D721Med (cell line): ENCODE measurements around the gene STX3.

Experiments used
- DNase-seq: peaks from one replicate; pipeline ENCODE4 v3.0.0; 2011; ENCODE audit warnings: low spot score; ENCODE audit not compliant: insufficient read length
- FAIRE-seq: peaks from 2 replicates; lab custom pipeline; 2011; peaks lifted over from hg19 to GRCh38; lab: Jason Lieb, UNC
- TF ChIP-seq, protein P1 (sequence below): IDR thresholded peaks from 2 replicates; pipeline ENCODE4 v1.5.1; 2012; ENCODE audit warnings: mild to moderate bottlenecking, control low read depth; ENCODE audit not compliant: insufficient read depth; ENCODE audit errors: missing control alignments

The STX3 gene

DNA sequence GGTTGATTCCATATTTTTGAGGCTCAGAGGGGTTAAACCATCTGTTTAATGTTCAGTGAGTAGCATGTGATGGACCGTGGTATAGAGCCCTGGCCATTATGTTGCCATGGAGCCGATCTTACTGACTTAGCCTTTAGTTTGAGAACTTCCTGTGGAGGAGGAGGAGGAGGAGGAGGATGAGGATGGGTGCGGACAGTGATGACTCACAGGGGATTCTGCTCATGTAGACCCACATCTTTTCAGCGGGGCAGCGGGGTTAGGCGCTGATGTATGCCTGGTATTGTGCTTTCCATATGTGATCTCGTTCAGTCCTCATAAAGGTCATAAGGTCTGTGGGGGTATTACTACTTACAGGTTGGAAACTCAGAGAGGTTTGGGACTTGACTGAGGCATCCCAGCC is 13.9 kb downstream of the STX3 start:
- TF ChIP-seq, protein P1, sequence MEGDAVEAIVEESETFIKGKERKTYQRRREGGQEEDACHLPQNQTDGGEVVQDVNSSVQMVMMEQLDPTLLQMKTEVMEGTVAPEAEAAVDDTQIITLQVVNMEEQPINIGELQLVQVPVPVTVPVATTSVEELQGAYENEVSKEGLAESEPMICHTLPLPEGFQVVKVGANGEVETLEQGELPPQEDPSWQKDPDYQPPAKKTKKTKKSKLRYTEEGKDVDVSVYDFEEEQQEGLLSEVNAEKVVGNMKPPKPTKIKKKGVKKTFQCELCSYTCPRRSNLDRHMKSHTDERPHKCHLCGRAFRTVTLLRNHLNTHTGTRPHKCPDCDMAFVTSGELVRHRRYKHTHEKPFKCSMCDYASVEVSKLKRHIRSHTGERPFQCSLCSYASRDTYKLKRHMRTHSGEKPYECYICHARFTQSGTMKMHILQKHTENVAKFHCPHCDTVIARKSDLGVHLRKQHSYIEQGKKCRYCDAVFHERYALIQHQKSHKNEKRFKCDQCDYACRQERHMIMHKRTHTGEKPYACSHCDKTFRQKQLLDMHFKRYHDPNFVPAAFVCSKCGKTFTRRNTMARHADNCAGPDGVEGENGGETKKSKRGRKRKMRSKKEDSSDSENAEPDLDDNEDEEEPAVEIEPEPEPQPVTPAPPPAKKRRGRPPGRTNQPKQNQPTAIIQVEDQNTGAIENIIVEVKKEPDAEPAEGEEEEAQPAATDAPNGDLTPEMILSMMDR = no peak
- no peak for FAIRE-seq
- no peak for DNase-seq

DNA sequence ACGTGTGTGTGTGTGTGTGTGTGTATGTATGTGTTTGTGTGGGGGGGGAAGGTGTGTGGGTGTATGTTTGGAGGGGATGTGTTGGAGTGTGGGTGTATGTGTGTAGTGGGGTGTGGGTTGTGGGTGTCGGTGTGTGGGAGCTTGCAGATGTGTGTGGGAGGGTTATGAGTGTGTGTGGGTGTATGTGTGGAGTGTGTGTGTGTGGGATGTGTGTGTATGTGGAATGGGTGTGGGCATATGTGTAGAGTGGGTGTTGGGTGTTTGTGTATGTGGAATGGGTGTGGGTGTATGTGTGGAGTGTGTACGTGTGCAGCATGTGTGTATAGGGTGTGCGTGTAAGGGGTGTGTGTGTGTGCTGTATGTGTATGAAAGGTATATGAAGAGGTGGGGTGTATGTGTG is 14.7 kb downstream of the STX3 start:
- no peak for FAIRE-seq
- DNase-seq = no peak
- TF ChIP-seq, protein P1 = no peak

DNA sequence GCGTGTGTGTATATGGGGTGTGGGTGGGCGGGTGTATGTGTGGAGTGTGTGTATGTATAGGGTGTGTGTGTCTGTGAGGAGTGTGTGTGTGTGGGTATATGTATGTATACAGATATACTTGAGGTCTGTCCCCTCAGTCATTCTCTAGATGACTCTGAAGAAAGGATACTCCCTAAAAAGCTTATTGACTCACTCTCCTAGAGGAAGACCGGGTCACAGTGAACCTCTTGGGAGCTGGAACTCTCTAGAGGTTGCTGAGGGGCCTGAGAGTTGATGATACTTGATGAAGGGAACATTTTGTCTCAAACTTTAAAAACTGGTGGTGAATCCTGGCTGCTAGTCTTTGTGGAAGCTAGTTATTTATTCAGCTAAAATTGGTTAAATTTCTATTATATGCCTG is 15.1 kb downstream of the STX3 start:
- FAIRE-seq = no peak

DNA sequence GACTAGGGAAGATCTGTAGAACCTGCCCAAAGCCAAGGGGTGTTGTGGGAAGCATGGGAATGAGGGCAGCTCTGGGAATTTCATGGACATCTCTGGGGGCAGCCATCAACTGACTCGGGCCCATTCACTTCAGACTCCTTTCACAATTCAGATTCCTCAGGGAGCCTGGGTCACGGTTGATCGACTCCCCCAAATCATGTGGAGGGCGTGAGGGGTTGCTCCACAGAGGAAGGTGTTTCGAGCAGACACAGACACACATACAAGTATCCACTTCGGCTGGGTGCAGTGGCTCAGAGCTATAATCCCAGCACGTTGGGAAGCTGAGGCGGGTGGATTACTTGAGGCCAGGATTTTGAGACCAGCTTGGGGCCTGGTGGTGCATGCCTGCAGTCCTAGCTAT is 15.7 kb downstream of the STX3 start:
- DNase-seq (no peak), FAIRE-seq (no peak)
- TF ChIP-seq, protein P1 = no peak

More for the DNA sequence above, 15.1 kb downstream of the STX3 start:
- no peak for DNase-seq
- TF ChIP-seq, protein P1 = no peak

DNA sequence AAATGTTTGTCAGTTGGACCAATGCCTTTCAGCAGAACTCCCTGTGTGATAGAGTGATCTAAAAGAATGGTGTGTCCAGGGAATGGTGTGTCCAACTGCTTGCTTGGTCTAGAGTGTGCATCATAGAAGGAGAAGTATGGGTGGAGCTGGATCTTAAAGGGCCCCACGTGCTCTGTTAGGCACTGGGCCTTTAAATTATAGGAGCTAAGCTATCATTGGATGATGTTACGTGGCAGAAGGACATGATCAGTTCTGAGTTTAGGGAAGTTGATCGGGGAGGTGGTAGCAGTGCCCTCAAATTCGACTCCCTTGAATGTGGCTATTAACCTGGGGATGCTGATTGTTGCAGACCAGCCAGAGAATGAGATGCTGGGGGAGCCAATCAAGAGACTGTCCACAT is 16.4 kb downstream of the STX3 start:
- TF ChIP-seq, protein P1 = no peak
- DNase-seq (no peak), FAIRE-seq (no peak)

DNA sequence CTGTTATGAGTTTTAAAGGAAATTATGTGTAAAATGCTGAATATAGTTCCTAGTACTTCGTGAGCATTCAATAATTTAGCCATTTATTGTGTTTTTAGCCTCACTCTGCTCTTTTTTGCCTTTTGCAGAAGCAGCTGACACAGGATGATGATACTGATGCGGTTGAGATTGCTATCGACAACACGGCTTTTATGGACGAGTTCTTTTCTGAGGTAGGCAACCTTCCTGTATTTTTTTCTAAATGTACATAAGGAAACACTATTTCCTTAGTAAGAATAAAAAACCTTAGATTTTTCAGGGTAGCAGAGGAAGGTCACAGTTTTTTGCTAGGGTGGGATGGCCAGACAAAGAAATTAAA is 17.9 kb downstream of the STX3 start:
- TF ChIP-seq, protein P1 = no peak
- DNase-seq (no peak), FAIRE-seq (no peak)

DNA sequence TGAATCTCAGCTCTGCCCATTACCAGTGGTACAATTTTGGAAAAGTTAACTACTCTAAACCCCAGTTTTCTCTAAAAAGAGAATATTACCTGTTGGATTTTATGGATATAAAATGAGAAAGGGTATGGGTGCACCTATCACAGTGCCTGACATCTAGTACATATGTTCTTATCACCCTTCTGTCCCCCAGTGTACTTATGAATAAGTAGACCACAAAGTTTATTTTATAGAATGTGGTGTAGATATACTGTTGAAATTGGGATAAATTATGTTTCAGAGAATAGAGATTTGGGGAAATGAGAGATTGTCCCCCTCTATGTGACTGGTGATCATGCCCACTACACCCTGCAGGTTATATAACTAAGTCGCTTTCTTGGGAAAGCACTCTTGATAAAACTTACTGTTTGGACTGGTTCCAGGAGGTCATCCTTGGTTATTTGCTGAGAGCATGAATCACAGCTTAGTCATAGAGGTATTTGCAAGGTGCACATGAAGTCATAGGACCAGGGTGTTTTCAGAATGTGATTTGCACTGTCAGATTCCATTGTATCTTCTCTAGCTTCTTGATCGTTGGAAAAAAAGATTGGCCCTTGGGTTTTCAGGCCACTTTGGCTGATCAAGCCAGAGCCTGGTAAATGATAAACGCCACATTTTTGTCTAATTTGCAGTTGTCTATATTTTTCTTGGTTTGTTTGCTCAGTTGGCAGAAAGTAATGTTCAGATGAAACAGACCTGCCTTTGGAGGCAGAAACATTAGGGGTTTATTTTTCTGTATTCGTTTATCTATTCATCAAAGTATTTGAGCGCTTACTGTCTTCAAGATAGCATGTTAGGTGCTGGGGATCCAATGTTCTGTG is 21.3 kb downstream of the STX3 start:
- TF ChIP-seq, protein P1 = no peak
- no peak for DNase-seq
- FAIRE-seq = no peak
